ENCODE results near the gene SLC15A4. TPM values are rescaled to one million over a fixed set of nuclear protein-coding genes. Genes with fewer than 3 reads are reported as not detected.

SLC15A4 gene
- total and polyA plus RNA-seq, 4 donors: 7.3 to 25.3 (median 14.9) TPM

DNA sequence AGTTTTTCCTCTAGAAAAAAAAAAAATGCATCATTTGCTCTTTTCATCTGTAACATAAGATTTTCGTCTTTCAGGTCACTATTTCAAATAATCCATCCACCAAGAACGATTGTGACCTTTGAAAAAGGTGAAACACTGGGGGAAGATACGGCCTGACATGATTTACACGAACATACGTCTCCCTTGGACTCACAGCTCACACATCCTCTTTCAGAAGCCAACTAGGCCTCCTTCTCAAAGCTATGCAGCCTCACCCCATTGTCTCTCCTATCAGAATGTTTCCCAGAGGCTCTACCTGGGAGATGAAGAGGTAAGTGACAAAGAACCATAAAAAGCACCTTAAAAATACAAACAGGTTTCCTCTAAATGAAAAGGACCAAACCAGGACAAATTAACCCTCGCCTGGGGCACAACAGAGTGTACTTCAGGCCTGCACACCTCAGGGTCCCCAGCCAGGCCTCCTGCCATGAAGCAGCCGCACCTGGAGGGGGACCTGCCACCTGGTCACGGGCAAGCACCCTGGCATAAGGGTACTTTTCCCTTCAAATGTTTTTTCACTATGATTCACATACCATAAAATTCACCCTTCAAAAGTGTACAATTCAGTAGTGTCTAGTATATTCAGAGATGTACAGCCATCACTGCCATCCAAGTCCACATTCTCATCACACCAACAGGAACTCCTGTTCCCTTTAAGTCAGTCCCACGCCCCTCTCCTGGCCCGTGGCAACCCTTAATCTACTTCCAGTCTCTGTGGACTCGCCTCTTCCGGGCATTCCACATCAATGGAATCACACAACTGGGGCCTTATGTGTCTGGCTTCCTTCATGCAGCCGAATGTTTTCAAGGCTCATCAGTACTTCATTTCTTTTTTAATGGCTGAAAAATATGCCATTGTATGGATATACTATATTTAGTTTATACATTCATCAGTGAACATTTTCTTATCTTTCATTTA, 5.4 kb downstream of the SLC15A4 start:
- peak overlapping the region; percentile 24 to 43 for H3K9ac ChIP-seq (ENCODE audit: low read depth in 1 of 2, low read length in 2 of 2)
- 60% methylated on average over 13 of the region's 13 CpGs for WGBS

DNA sequence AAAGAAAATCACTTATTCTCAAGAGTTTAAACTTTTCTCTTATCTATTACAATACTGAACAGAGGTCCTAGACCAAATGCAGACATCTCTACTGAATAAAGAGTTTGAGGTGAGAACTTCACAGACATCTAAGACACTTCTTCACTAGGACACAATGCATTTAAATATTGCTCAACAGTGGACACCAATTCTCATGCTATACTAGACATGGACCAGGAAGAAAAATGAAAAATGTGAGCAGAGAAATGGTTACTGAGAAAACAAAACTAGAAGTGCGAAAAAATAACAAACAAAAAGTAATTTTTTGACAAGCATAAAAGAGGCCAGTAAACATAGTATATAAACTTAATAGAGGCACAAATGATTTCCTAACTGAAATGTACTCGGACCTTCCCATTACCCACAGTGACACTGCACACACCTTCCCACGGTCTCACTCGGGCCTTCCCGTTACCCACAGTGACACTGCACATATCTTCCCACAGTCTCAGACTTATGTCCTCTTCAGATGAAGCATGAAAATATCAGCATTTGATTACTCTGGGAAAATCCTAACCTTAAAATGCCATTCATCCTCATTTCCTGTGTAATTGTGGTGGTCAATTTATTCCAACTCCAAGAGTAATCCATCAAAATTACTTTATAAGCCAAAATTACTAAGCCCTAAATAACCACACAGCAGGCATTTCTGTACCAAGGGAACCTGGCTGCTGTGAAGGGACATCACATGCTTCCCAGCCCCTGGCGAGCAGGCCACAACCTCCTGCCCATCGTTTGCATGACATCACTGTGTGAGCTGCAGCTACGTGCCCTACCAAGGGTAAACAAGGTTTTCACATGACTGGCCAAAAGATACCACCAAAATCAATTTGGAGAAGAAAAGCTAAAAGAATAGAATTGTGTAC, 6.4 kb downstream of the SLC15A4 start:
- Histone ChIP-seq H3K27me3 (ENCODE audit: control insufficient read depth in 4 of 4, insufficient read depth in 4 of 4, low read length in 3 of 4) (no peaks in the 10 kb centered on the region), H3K4me1 (ENCODE audit: control insufficient read depth in 4 of 4, insufficient read depth in 4 of 4, low read length in 3 of 4) (peaks cover 3 to 20% (median 9%) of the 10 kb centered on the region in 4 donors), H3K9me3 (ENCODE audit: control insufficient read depth in 4 of 4, low read length in 3 of 4) (no peaks in the 10 kb centered on the region), H3K27ac (ENCODE audit: low read depth in 1 of 2, low read length in 2 of 2) (peak overlapping the region; percentile 94 to 98), H3K36me3 (ENCODE audit: control insufficient read depth in 4 of 4, insufficient read depth in 3 of 4, low read depth in 1 of 4, low read length in 3 of 4) (peaks cover 0 to 12% (median 5%) of the 10 kb centered on the region in 4 donors), H3K4me3 (ENCODE audit: low read depth in 1 of 3, low read length in 3 of 3) (no peak overlapping the region), H3K9ac (ENCODE audit: low read depth in 1 of 2, low read length in 2 of 2) (peak overlapping the region; percentile 43 to 88)
- WGBS: 50% methylated on average over 8 of the region's 8 CpGs
- DNase-seq (ENCODE audit: low spot score): no peak
- TF ChIP-seq REST (IDR thresholded peaks at IDR 0.05) (no peak), ZBTB33 (IDR thresholded peaks at IDR 0.05) (peak; percentile 68), SP1 (IDR thresholded peaks at IDR 0.05) (no peak), EGR1 (IDR thresholded peaks at IDR 0.05; ENCODE audit: low read depth in 2 of 2) (peak in 1 of 2 donors; percentile 20), HNF4A (conservative IDR thresholded peaks at IDR 0.05) (peak in 1 of 2 donors; percentile 61), FOXA2 (IDR thresholded peaks at IDR 0.05) (peak; percentile 96), ATF3 (IDR thresholded peaks at IDR 0.05) (no peak)

More for the DNA sequence above, 5.4 kb downstream of the SLC15A4 start:
- Histone ChIP-seq H3K4me3 (ENCODE audit: low read depth in 1 of 3, low read length in 3 of 3) (no peak overlapping the region), H3K27ac (ENCODE audit: low read depth in 1 of 2, low read length in 2 of 2) (peak overlapping the region; percentile 94 to 98), H3K4me1 (ENCODE audit: control insufficient read depth in 4 of 4, insufficient read depth in 4 of 4, low read length in 3 of 4) (peaks cover 3 to 29% (median 13%) of the 10 kb centered on the region in 4 donors), H3K27me3 (ENCODE audit: control insufficient read depth in 4 of 4, insufficient read depth in 4 of 4, low read length in 3 of 4) (no peaks in the 10 kb centered on the region), H3K36me3 (ENCODE audit: control insufficient read depth in 4 of 4, insufficient read depth in 3 of 4, low read depth in 1 of 4, low read length in 3 of 4) (peaks cover 0 to 9% (median 4%) of the 10 kb centered on the region in 4 donors), H3K9me3 (ENCODE audit: control insufficient read depth in 4 of 4, low read length in 3 of 4) (no peaks in the 10 kb centered on the region)
- DNase-seq (ENCODE audit: low spot score): no peak
- TF ChIP-seq YY1 (IDR thresholded peaks at IDR 0.05): no peak
- peak; percentile 13 for TF ChIP-seq FOXA1 (IDR thresholded peaks at IDR 0.05)
- TF ChIP-seq, protein P1, sequence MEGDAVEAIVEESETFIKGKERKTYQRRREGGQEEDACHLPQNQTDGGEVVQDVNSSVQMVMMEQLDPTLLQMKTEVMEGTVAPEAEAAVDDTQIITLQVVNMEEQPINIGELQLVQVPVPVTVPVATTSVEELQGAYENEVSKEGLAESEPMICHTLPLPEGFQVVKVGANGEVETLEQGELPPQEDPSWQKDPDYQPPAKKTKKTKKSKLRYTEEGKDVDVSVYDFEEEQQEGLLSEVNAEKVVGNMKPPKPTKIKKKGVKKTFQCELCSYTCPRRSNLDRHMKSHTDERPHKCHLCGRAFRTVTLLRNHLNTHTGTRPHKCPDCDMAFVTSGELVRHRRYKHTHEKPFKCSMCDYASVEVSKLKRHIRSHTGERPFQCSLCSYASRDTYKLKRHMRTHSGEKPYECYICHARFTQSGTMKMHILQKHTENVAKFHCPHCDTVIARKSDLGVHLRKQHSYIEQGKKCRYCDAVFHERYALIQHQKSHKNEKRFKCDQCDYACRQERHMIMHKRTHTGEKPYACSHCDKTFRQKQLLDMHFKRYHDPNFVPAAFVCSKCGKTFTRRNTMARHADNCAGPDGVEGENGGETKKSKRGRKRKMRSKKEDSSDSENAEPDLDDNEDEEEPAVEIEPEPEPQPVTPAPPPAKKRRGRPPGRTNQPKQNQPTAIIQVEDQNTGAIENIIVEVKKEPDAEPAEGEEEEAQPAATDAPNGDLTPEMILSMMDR (IDR thresholded peaks at IDR 0.05; ENCODE audit: low read depth, low read length, missing input control): no peak
- no peak for TF ChIP-seq REST (IDR thresholded peaks at IDR 0.05)
- no peak for TF ChIP-seq HNF4A (conservative IDR thresholded peaks at IDR 0.05)

Measured in liver (tissue), 9 donors.